ENCODE data around the gene ITGB3. TPM values are rescaled to one million over a fixed set of nuclear protein-coding genes. Genes with fewer than 3 reads are reported as not detected.
A peak's percentile ranks its signal among the peaks of the same experiment; 100 is the strongest.
"Not testable (repeated sequence)": the region's sequence is repeated elsewhere in the genome, so short reads cannot be mapped to it uniquely, and the experiment has no call there.

Gene ITGB3
- total RNA-seq, 4 donors from 2014 or later = 0.76 to 6.6 (median 4.6) TPM

GRCh38 chr17:47264166-47264565, 10.5 kb downstream of the ITGB3 start:
- Histone ChIP-seq H3K27me3 (no peaks in the 10 kb centered on the region), H3K4me3 (no peak overlapping the region), H3K9me3 (no peaks in the 10 kb centered on the region), H3K4me1 (peaks cover 16% of the 10 kb centered on the region), H3K36me3 (no peaks in the 10 kb centered on the region), H3K27ac (no peak overlapping the region)
- 90% methylated on average over 2 of the region's 2 CpGs for WGBS
- no peak for DNase-seq (ENCODE audit: low spot score in 2 of 2)
- no peak for TF ChIP-seq EP300 (IDR thresholded peaks at IDR 0.05)
- no peak for TF ChIP-seq POLR2A (IDR thresholded peaks at IDR 0.05)
- no peak for TF ChIP-seq CTCF (IDR thresholded peaks at IDR 0.05)
- TF ChIP-seq POLR2AphosphoS5 (IDR thresholded peaks at IDR 0.05) = no peak

- no peak for DNase-seq (ENCODE audit: low spot score in 2 of 2)
- peak in 1 of 3 donors; percentile 29 for TF ChIP-seq POLR2AphosphoS5 (IDR thresholded peaks at IDR 0.05)
- no peak for TF ChIP-seq CTCF (IDR thresholded peaks at IDR 0.05)
- no peak for TF ChIP-seq POLR2A (IDR thresholded peaks at IDR 0.05)
- peak overlapping the region; percentile 44 for H3K27ac ChIP-seq
- H3K4me3 ChIP-seq = no peak overlapping the region
- H3K27me3 ChIP-seq = no peaks in the 10 kb centered on the region
- H3K9me3 ChIP-seq = no peaks in the 10 kb centered on the region
- peaks cover 16% of the 10 kb centered on the region for H3K4me1 ChIP-seq
- WGBS = 88% methylated on average over 2 of the region's 2 CpGs
- no peaks in the 10 kb centered on the region for H3K36me3 ChIP-seq
Measured at GRCh38 chr17:47265983-47266541, 12.4 kb downstream of the ITGB3 start.

- no peak for DNase-seq (ENCODE audit: low spot score in 2 of 2)
- Histone ChIP-seq H3K27me3 (no peaks in the 10 kb centered on the region), H3K4me3 (no peak overlapping the region), H3K9me3 (no peaks in the 10 kb centered on the region), H3K4me1 (peaks cover 16% of the 10 kb centered on the region), H3K36me3 (no peaks in the 10 kb centered on the region), H3K27ac (peak overlapping the region; percentile 44)
- 81% methylated on average over 6 of the region's 6 CpGs for WGBS
- TF ChIP-seq CTCF (IDR thresholded peaks at IDR 0.05) = no peak
- no peak for TF ChIP-seq POLR2AphosphoS5 (IDR thresholded peaks at IDR 0.05)
- TF ChIP-seq EP300 (IDR thresholded peaks at IDR 0.05) = no peak
- no peak for TF ChIP-seq POLR2A (IDR thresholded peaks at IDR 0.05)
Measured at GRCh38 chr17:47266782-47267181, 13.2 kb downstream of the ITGB3 start.

GRCh38 chr17:47267354-47267828, 13.8 kb downstream of the ITGB3 start:
- H3K9me3 ChIP-seq = no peaks in the 10 kb centered on the region
- WGBS = 38% methylated on average over 1 of the region's 1 CpG
- H3K4me1 ChIP-seq = peaks cover 16% of the 10 kb centered on the region
- no peak overlapping the region for H3K4me3 ChIP-seq
- peak overlapping the region; percentile 44 for H3K27ac ChIP-seq
- TF ChIP-seq POLR2AphosphoS5 (IDR thresholded peaks at IDR 0.05) (no peak), EP300 (IDR thresholded peaks at IDR 0.05) (no peak), CTCF (IDR thresholded peaks at IDR 0.05) (no peak), POLR2A (IDR thresholded peaks at IDR 0.05) (no peak)
- DNase-seq (ENCODE audit: low spot score in 2 of 2) = no peak
- H3K36me3 ChIP-seq = no peaks in the 10 kb centered on the region
- H3K27me3 ChIP-seq = no peaks in the 10 kb centered on the region

GRCh38 chr17:47268964-47269363, 15.3 kb downstream of the ITGB3 start:
- H3K27ac ChIP-seq; H3K4me3 ChIP-seq; H3K9me3 ChIP-seq; H3K27me3 ChIP-seq; H3K36me3 ChIP-seq; DNase-seq (ENCODE audit: low spot score in 2 of 2): not testable (repeated sequence)
- peaks cover 16% of the 10 kb centered on the region for H3K4me1 ChIP-seq
- WGBS = 90% methylated on average over 3 of the region's 3 CpGs

- H3K4me1 ChIP-seq = peaks cover 18% of the 10 kb centered on the region
- H3K27me3 ChIP-seq; DNase-seq (ENCODE audit: low spot score in 2 of 2); H3K36me3 ChIP-seq; H3K27ac ChIP-seq; H3K9me3 ChIP-seq; H3K4me3 ChIP-seq: not testable (repeated sequence)
Measured at GRCh38 chr17:47269561-47270280, 16.1 kb downstream of the ITGB3 start.
